B cell (primary cell): ENCODE results near the gene CTNS. TPM values are rescaled to one million over a fixed set of nuclear protein-coding genes. Genes with fewer than 3 reads are reported as not detected.

Source experiments
- ATAC-seq: fragments of 200-7000 bp; cut with Tn5 transposase; one replicate; pipeline ENCODE4 v1.10.0; 2021; ENCODE audit warnings: low read depth, mild to moderate bottlenecking, moderate number of reproducible peaks, moderate library complexity
- CTCF ChIA-PET: fragments of 350-600 bp; sonication (Branson Sonifier 250); formaldehyde crosslinking; loops from one replicate; lab custom pipeline; 2021; ENCODE audit warnings: antibody characterized with exemption, inconsistent platforms; lab: Charles Lee
- POLR2A ChIA-PET: fragments of 350-600 bp; sonication (Branson Sonifier 250); formaldehyde crosslinking; loops from one replicate; lab custom pipeline; 2021; ENCODE audit warnings: antibody characterized with exemption; lab: Charles Lee
- DNase-seq: peaks from one replicate; pipeline ENCODE4 v3.0.0; 2013
- H2AFZ ChIP-seq: 2 replicates; pipeline ENCODE4 v1.6.1; 2012; ENCODE audit warnings: mild to moderate bottlenecking, low read depth, low read length; ENCODE audit not compliant: insufficient read depth, poor library complexity, severe bottlenecking
- H3K27ac ChIP-seq, 2 donors: 1 replicate in 1 of 2; 2 replicates in 1 of 2; pipeline ENCODE4 v1.5.1; 2012 to 2013; ENCODE audit warnings: low read length in 2 of 2, mild to moderate bottlenecking in 2 of 2, moderate library complexity in 1 of 2
- H3K27me3 ChIP-seq, 4 experiments: fragments of 200-600 bp in 1 of 4; sonication (generic) in 1 of 4; replicated peaks in 1 of 4; 1 replicate in 2 of 4; 2 replicates in 2 of 4; pipeline versions ENCODE4 v1.6.1 to v1.7.0; 2013 to 2016; ENCODE audit warnings: low read length in 3 of 4, mild to moderate bottlenecking in 2 of 4, mixed read lengths in 1 of 4, moderate library complexity in 1 of 4; ENCODE audit not compliant: insufficient read depth in 4 of 4, control insufficient read depth in 3 of 4; ENCODE audit errors: control extremely low read depth in 1 of 4
- H3K36me3 ChIP-seq, 2 experiments: replicated peaks in 1 of 2; 1 replicate in 1 of 2; 2 replicates in 1 of 2; pipeline versions ENCODE4 v1.6.1 to v1.7.1; 2013; ENCODE audit warnings: low read length in 1 of 2; ENCODE audit not compliant: insufficient read depth in 2 of 2, control insufficient read depth in 1 of 2; ENCODE audit errors: control extremely low read depth in 1 of 2, extremely low read depth in 1 of 2
- H3K4me1 ChIP-seq, 2 donors: fragments of 200-600 bp in 1 of 2; sonication (generic) in 1 of 2; 1 replicate in 1 of 2; 2 replicates in 1 of 2; pipeline versions ENCODE4 v1.5.1 to v1.6.1; 2013 to 2017; ENCODE audit warnings: low read length in 2 of 2; ENCODE audit not compliant: control insufficient read depth in 2 of 2, insufficient read depth in 2 of 2
- H3K4me2 ChIP-seq: replicated peaks from 2 replicates; pipeline ENCODE3; 2012; ENCODE audit warnings: mild to moderate bottlenecking, low read depth, low read length; ENCODE audit not compliant: poor library complexity, severe bottlenecking
- H3K4me3 ChIP-seq, 5 experiments: fragments of 200-600 bp in 1 of 5; sonication (generic) in 1 of 5; 1 replicate in 3 of 5; 2 replicates in 2 of 5; pipeline versions ENCODE4 v1.5.1 to v1.7.0; 2011 to 2016; ENCODE audit warnings: low read length in 4 of 5, mild to moderate bottlenecking in 4 of 5, low read depth in 2 of 5, control low read depth in 1 of 5, moderate library complexity in 1 of 5; ENCODE audit not compliant: insufficient read depth in 1 of 5; ENCODE audit errors: control extremely low read depth in 1 of 5, extremely low read depth in 1 of 5
- H3K79me2 ChIP-seq: fragments of 200-600 bp; sonication (generic); one replicate; pipeline ENCODE4 v1.6.0; 2016; ENCODE audit warnings: low read length; ENCODE audit not compliant: control insufficient read depth, insufficient read depth
- H3K9ac ChIP-seq: fragments of 200-600 bp; sonication (generic); 2 replicates; pipeline ENCODE4 v1.6.1; 2017; ENCODE audit warnings: mild to moderate bottlenecking, low read length, moderate library complexity
- H3K9me3 ChIP-seq, 3 donors: one replicate each; pipeline versions ENCODE4 v1.6.1 to v1.7.1; 2013; ENCODE audit warnings: low read length in 2 of 3; ENCODE audit not compliant: control insufficient read depth in 2 of 3, insufficient read depth in 1 of 3; ENCODE audit errors: control extremely low read depth in 1 of 3
- H4K20me1 ChIP-seq: 2 replicates; pipeline ENCODE4 v1.6.0; 2012; ENCODE audit warnings: mild to moderate bottlenecking, low read length; ENCODE audit not compliant: insufficient read depth, control insufficient read depth, poor library complexity, severe bottlenecking
- H3K27ac Mint-ChIP-seq: one replicate; pipeline ENCODE4 v1.8.0; 2021; ENCODE audit warnings: mixed read lengths
- H3K27me3 Mint-ChIP-seq: one replicate; pipeline ENCODE4 v1.8.0; 2021; ENCODE audit warnings: mixed read lengths
- H3K4me1 Mint-ChIP-seq: one replicate; pipeline ENCODE4 v1.8.0; 2021; ENCODE audit warnings: mixed read lengths
- H3K4me3 Mint-ChIP-seq: one replicate; pipeline ENCODE4 v1.8.0; 2021; ENCODE audit warnings: mixed read lengths
- H3K9me3 Mint-ChIP-seq: one replicate; pipeline ENCODE4 v1.8.0; 2022; ENCODE audit warnings: mixed read lengths; ENCODE audit not compliant: insufficient read depth
- EZH2 ChIP-seq: IDR thresholded peaks from 2 replicates; pipeline ENCODE4 v1.6.1; 2012; ENCODE audit warnings: borderline replicate concordance, low read depth, mild to moderate bottlenecking, moderate library complexity, low read length; ENCODE audit not compliant: insufficient read depth, poor library complexity, severe bottlenecking
- WGBS: methylation state at CpG from one replicate; pipeline ENCODE4 v1.1.5; 2013; ENCODE audit warnings: missing lambda C conversion rate; ENCODE audit not compliant: insufficient coverage; 5-methylcytosine and 5-hydroxymethylcytosine counted together
- intact Hi-C: fragments of 100-400 bp; cut with micrococcal nuclease; formaldehyde crosslinking; loops from one replicate; pipeline ENCODE4 v1.10.0; 2022
- polyA plus RNA-seq: library from polyadenylated mRNA; depleted of rRNA; stranded (reverse); fragments of >200 nt; gene quantifications from 2 replicates; pipeline ENCODE4 v1.2.3, GENCODE V29; 2012
- total RNA-seq, 2 donors: library from RNA; stranded (reverse); fragments of 120-200 nt in 1 of 2; gene quantifications; 1 replicate in 1 of 2; 2 replicates in 1 of 2; pipeline versions ENCODE4 v1.2.3 to v1.2.4, GENCODE V29; 2013 to 2022
- TF ChIP-seq, protein P1 (sequence below): fragments of 200-600 bp; IDR thresholded peaks from one replicate; pipeline ENCODE4 v1.8.0; 2022; ENCODE audit warnings: antibody characterized with exemption, mild to moderate bottlenecking

Gene CTNS
- total and polyA plus RNA-seq, 2 donors (not counting 1 experiment from before 2014, with no cell fraction given): 11.6 to 24.7 TPM

DNA sequence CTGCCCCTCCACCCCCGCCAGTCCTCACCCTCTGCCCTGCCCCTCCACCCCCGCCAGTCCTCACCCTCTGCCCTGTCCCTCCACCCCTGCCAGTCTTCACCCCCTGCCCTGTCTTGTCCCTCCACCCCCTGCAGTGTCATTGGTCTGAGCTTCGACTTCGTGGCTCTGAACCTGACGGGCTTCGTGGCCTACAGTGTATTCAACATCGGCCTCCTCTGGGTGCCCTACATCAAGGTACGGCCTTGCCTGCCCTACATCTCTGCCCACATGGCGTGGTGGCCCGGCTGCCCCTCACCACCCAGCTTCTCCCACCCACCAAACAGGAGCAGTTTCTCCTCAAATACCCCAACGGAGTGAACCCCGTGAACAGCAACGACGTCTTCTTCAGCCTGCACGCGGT lies 19.8 kb downstream of the CTNS start:
- no peaks in the 10 kb centered on the region for H3K9me3 Mint-ChIP-seq
- POLR2A ChIA-PET: interaction anchor here (0.6 kb wide), 1 partner anchor 972 kb away, joined by 5 read pairs; no protein-coding TSS in a partner anchor

DNA sequence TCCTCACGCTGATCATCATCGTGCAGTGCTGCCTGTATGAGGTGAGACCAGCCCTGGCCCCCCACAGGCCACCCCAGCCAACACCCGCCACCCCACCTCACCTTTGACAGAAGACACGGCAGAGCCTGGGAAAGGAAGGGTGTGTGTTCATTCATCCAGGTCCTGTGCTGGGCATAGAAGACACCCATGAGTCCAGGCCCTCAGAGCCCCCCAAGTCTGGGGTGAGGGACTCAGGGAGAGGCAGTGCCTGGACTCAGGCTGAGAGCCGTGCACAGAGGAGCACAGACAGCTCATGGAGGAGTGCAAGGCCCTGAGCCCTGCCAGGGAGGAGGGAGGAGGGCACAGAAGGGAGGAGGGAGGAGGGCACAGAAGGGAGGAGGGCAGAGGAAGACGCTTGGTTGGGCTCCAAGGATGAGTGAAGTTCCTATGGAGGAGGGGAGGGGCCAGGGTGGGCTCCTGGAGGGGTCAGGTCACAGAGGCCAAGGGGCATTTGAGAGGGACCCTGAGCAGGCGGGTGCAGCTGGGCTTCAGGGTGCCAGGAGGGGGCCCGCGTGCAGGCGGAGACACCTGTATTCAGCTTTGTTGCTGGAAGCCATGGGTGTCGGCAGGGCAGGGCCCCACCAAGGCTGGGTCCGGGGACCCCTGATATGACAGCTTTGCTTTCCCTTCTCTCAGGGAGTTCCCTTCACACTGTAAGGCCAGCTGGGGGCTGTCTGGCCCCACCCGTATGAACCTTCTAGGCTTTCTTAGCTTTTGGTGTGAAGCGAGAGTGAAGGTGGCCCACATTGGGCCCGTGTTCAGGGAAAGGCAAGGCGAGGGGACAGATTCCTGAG lies 20.4 kb downstream of the CTNS start:
- H3K9ac ChIP-seq: no peak overlapping the region
- no peak overlapping the region for H3K27ac ChIP-seq
- Mint-ChIP-seq H3K4me1 (peaks cover 2% of the 10 kb centered on the region), H3K27me3 (no peaks in the 10 kb centered on the region), H3K27ac (no peak overlapping the region), H3K4me3 (no peak overlapping the region), H3K9me3 (no peaks in the 10 kb centered on the region)
- H3K4me2 ChIP-seq: no peak overlapping the region
- no peaks in the 10 kb centered on the region for H3K9me3 ChIP-seq
- no peak overlapping the region for H3K4me3 ChIP-seq
- CTCF ChIA-PET: no interaction called here
- 97% methylated on average over 11 of the region's 16 CpGs for WGBS
- no peaks in the 10 kb centered on the region for H3K79me2 ChIP-seq
- no peak for ATAC-seq
- no peak for DNase-seq
- peaks cover 1 to 3% of the 10 kb centered on the region in 2 experiments for H3K36me3 ChIP-seq
- TF ChIP-seq EZH2: no peak
- TF ChIP-seq, protein P1, sequence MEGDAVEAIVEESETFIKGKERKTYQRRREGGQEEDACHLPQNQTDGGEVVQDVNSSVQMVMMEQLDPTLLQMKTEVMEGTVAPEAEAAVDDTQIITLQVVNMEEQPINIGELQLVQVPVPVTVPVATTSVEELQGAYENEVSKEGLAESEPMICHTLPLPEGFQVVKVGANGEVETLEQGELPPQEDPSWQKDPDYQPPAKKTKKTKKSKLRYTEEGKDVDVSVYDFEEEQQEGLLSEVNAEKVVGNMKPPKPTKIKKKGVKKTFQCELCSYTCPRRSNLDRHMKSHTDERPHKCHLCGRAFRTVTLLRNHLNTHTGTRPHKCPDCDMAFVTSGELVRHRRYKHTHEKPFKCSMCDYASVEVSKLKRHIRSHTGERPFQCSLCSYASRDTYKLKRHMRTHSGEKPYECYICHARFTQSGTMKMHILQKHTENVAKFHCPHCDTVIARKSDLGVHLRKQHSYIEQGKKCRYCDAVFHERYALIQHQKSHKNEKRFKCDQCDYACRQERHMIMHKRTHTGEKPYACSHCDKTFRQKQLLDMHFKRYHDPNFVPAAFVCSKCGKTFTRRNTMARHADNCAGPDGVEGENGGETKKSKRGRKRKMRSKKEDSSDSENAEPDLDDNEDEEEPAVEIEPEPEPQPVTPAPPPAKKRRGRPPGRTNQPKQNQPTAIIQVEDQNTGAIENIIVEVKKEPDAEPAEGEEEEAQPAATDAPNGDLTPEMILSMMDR: no peak
- POLR2A ChIA-PET: interaction anchor here (0.6 kb wide), 1 partner anchor 972 kb away, joined by 5 read pairs; no protein-coding TSS in a partner anchor
- no peak overlapping the region for H2AFZ ChIP-seq
- H3K4me1 ChIP-seq: peaks cover 0 to 4% of the 10 kb centered on the region in 2 donors
- H3K27me3 ChIP-seq: no peaks in the 10 kb centered on the region
- no peaks in the 10 kb centered on the region for H4K20me1 ChIP-seq
- intact Hi-C loops: no loop called here

More for the DNA sequence above, 19.8 kb downstream of the CTNS start:
- intact Hi-C loops: no loop called here
- Histone ChIP-seq H4K20me1 (no peaks in the 10 kb centered on the region), H3K4me2 (no peak overlapping the region), H3K79me2 (no peaks in the 10 kb centered on the region), H2AFZ (no peak overlapping the region), H3K27ac (no peak overlapping the region), H3K36me3 (peaks cover 1 to 3% of the 10 kb centered on the region in 2 experiments), H3K4me3 (no peak overlapping the region), H3K9me3 (no peaks in the 10 kb centered on the region), H3K4me1 (peaks cover 0 to 4% of the 10 kb centered on the region in 2 donors), H3K9ac (no peak overlapping the region), H3K27me3 (no peaks in the 10 kb centered on the region)
- 94% methylated on average over 12 of the region's 16 CpGs for WGBS
- no peak overlapping the region for H3K27ac Mint-ChIP-seq
- DNase-seq (no peak), ATAC-seq (no peak)
- CTCF ChIA-PET: no interaction called here
- no peaks in the 10 kb centered on the region for H3K27me3 Mint-ChIP-seq
- H3K4me3 Mint-ChIP-seq: no peak overlapping the region
- no peak for TF ChIP-seq EZH2
- TF ChIP-seq, protein P1: no peak
- H3K4me1 Mint-ChIP-seq: peaks cover 2% of the 10 kb centered on the region
